HUES48 (cell line): ENCODE data around the gene CIRBP.
A peak's percentile ranks its signal among the peaks of the same experiment; 100 is the strongest.

Experiments
- H3K27ac ChIP-seq: one replicate; pipeline ENCODE4 v1.7.0; 2013; ENCODE audit warnings: low read depth, low read length, inconsistent platforms
- H3K27me3 ChIP-seq: 2 replicates; pipeline ENCODE4 v1.6.1; 2013; ENCODE audit warnings: mild to moderate bottlenecking, low read length; ENCODE audit not compliant: control insufficient read depth, insufficient read depth
- H3K36me3 ChIP-seq: 2 replicates; pipeline ENCODE4 v1.6.1; 2013; ENCODE audit warnings: low read length; ENCODE audit not compliant: control insufficient read depth, insufficient read depth
- H3K4me1 ChIP-seq: 2 replicates; pipeline ENCODE4 v1.6.1; 2013; ENCODE audit warnings: mild to moderate bottlenecking, low read length; ENCODE audit not compliant: control insufficient read depth, insufficient read depth
- H3K4me3 ChIP-seq: 2 replicates; pipeline ENCODE4 v1.5.1; 2013; ENCODE audit warnings: mild to moderate bottlenecking, low read depth, low read length
- H3K9ac ChIP-seq: 2 replicates; pipeline ENCODE4 v1.6.1; 2013; ENCODE audit warnings: mild to moderate bottlenecking, low read depth, low read length, moderate library complexity
- H3K9me3 ChIP-seq: 2 replicates; pipeline ENCODE4 v1.6.1; 2013; ENCODE audit warnings: low read length; ENCODE audit not compliant: control insufficient read depth, insufficient read depth

The CIRBP gene

DNA sequence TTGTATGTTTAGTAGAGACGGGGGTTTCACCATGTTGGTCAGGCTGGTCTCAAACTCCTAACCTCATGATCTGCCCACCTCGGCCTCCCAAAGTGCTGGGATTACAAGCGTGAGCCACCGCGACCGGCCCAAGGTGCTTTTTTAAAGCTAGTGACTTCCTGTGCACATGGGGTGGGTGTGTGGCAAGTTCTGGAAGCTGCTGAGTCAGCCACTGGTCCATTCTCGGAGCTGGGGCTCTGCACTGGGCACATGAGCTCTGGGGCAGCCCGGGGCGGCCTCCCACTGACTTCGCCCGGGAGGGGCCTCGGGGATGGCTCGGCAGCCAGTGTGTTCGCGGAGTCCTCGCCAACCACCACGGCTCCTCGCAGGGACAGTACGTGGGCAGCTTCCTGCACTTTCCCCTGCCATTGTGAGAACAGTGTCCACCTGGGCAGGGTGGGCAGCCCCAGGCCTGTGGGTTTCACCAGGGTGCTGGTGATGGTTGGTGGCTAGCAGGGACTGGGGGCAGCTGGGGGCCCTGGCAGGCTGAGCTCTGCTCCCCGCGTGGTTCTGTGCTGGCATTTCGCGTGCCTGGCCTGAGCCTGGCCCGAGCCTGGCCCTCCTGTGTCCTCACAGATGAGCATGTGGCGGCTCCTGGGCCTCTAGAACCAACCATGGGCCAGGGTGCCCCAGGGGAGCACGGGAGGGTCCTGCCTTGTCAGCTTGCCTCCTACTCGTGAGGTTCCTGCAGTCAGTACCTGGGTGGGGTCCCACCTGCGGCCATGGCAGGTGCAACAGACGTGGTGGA, 43.5 kb upstream of the CIRBP start:
- Histone ChIP-seq H3K27me3 (no peaks in the 10 kb centered on the region), H3K4me3 (no peak overlapping the region), H3K9ac (no peak overlapping the region), H3K36me3 (peaks cover 38% of the 10 kb centered on the region), H3K4me1 (no peaks in the 10 kb centered on the region), H3K9me3 (no peaks in the 10 kb centered on the region), H3K27ac (no peak overlapping the region)

DNA sequence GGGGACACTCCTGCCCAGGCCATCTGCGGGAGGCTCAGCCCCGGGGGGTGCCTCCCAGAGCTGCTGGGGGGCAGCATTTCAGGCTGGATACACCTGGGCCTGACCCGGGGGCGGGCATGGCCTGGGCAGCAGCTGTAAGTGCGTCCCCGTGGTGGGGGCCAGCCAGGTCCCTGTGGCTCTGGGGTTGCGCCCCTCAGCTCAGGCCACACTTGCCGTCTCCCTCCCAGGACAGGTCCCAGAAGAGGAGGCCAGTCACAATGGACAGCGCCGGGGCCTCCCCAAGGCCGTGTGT, 43.0 kb upstream of the CIRBP start:
- H3K9me3 ChIP-seq = no peaks in the 10 kb centered on the region
- no peak overlapping the region for H3K4me3 ChIP-seq
- peaks cover 33% of the 10 kb centered on the region; the same call in 1 of the 2 replicates for H3K36me3 ChIP-seq
- H3K27me3 ChIP-seq = no peaks in the 10 kb centered on the region
- H3K9ac ChIP-seq = no peak overlapping the region
- no peaks in the 10 kb centered on the region for H3K4me1 ChIP-seq
- H3K27ac ChIP-seq = no peak overlapping the region

DNA sequence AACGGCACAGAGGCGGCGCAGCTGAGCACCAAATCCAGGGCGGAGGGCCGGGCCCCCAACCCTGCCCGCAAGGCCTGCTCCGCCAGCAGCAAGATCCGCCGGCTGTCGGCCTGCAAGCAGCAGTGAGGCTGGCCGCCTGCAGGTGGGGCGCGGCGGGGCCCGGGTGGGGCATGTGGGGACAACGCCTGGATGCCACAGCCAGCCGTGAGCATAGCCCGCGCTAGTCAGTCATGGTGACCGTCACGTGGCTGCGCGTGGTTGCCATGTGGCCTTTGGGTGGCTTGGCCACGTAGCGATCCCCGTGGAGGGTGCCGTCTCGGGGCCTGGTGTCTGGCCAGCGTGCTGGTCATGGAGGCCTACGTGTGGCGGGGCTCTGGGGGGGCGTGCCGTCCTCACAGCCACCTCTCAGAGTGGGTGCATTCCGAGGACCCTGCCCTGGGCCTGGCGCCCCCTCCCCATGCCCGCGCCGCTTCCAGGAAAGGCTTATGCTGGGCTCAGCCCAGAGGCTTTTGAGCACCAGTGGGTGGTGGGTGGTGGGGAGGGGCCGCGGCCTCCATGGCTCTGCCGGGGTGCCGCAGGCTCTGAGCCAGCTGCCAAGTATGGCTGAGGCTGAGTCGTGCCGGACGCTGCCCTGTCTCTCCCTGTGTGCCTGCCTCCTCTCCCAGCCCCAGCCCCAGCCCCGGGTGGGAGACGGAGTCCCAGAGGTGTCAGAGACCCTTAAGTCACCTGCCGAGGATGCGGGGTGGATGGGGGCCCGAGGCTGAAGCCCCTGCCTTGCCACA, 42.4 kb upstream of the CIRBP start:
- Histone ChIP-seq H3K27me3 (no peaks in the 10 kb centered on the region), H3K27ac (no peak overlapping the region)

DNA sequence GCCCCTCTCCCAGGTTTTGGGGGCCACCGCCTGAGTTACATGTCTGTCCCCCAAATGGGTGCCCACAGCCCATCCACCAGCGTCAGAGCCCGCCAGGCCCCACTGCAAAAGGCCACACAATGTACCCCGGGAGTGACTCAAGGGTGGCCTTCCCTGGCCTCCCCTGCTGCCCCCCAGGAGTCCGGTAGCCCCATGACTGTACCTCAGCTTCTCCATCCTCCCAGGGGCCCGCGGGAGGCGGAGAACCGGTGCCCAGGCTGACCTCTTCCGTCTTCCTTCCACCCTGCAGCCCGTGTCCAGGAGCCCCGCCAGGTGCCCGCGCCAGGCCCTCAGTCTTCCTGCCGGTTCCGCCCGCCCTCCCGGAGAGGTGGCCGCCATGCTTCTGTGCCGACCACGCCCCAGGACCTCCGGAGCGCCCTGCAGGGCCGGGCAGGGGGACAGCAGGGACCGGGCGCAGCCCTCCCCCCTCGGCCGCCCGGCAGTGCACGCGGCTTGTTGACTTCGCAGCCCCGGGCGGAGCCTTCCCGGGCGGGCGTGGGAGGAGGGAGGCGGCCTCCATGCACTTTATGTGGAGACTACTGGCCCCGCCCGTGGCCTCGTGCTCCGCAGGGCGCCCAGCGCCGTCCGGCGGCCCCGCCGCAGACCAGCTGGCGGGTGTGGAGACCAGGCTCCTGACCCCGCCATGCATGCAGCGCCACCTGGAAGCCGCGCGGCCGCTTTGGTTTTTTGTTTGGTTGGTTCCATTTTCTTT, 41.7 kb upstream of the CIRBP start:
- no peaks in the 10 kb centered on the region for H3K9me3 ChIP-seq
- H3K27me3 ChIP-seq = no peaks in the 10 kb centered on the region
- no peak overlapping the region for H3K9ac ChIP-seq
- no peaks in the 10 kb centered on the region for H3K4me1 ChIP-seq
- H3K4me3 ChIP-seq = no peak overlapping the region
- no peak overlapping the region for H3K27ac ChIP-seq
- peaks cover 37% of the 10 kb centered on the region for H3K36me3 ChIP-seq

More for the DNA sequence above, 42.4 kb upstream of the CIRBP start:
- no peak overlapping the region for H3K9ac ChIP-seq
- no peaks in the 10 kb centered on the region for H3K4me1 ChIP-seq
- no peak overlapping the region for H3K4me3 ChIP-seq
- H3K9me3 ChIP-seq = no peaks in the 10 kb centered on the region
- H3K36me3 ChIP-seq = peaks cover 34% of the 10 kb centered on the region; the same call in 1 of the 2 replicates

DNA sequence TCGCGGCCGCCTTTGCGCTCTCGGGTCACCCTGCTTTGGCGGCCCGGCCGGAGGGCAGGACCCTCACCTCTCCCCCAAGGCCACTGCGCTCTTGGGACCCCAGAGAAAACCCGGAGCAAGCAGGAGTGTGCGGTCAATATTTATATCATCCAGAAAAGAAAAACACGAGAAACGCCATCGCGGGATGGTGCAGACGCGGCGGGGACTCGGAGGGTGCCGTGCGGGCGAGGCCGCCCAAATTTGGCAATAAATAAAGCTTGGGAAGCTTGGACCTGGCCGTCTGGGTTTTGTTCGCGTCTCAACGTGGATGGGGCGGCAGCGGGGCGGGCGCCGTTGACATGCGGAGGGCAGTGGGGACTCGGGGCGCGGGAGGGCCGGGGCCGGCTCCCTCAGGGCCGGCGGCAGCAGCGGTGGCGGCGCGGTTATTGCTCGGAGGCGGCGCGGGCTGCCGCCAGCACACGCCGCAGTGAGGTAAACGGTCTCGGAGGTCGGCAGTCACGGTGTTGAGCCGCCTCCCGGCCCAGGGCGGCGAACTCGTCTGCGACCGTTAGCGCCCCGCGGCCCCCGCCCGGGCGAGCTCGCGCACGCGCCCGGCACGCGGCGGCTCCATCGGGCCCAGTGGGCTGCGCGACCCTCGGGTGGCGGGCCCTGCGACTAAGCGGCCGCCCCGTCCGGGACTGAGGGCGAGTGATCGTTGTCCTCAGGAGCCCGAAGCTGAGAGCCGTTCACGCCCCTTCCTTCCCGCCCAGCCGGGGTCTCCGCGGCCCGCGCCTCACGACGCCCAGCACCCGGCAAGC, 40.8 kb upstream of the CIRBP start:
- Histone ChIP-seq H3K9ac (no peak overlapping the region), H3K36me3 (peaks cover 37% of the 10 kb centered on the region), H3K4me1 (no peaks in the 10 kb centered on the region), H3K4me3 (no peak overlapping the region), H3K27ac (no peak overlapping the region), H3K27me3 (no peaks in the 10 kb centered on the region), H3K9me3 (no peaks in the 10 kb centered on the region)

DNA sequence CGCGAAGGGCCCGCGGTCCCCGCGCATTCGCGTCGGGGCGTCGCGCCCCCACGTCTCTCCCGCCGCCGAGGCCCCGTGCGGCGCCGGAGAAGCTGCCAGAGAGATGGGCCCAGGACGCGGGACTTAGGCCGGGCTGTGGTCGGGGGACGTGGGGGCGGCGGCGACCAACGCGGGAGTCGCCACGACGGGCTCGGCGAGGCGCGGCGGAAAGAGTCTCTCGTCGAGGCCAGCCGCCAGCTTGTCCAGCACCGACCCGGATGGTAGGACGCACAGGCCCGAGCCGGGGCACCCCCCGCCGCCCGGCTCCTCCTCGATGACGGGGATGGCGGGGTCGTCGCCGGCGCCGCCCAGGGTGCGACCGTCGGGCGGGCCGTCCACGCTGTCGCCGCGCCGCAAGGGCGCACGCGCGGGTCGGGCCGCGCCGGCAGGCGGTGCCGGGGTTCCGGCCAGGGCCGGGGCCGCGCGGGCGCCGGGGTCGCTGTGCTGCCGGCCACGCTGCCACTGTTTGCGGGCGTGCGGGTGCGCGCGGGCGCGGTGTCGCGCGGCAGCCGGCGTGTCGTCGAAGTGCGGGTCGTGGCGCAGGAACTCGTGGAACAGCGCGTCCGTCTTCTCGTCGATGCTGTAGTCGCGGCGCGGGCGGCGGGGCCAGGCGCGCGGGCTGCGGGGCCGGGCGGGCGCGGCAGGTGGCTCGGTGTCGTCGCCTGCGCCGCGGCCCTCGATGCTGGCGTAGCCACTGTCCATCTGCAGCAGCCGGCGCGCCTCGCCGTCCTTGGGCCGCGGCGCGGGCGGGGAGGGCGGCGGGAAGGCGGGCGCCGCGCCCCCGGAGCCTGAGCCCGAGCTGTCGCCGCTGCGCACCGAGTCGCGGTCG, 39.8 kb upstream of the CIRBP start:
- H3K36me3 ChIP-seq = peaks cover 39% of the 10 kb centered on the region
- H3K4me1 ChIP-seq = no peaks in the 10 kb centered on the region
- H3K27ac ChIP-seq = no peak overlapping the region
- no peak overlapping the region for H3K9ac ChIP-seq
- no peaks in the 10 kb centered on the region for H3K9me3 ChIP-seq
- H3K27me3 ChIP-seq = no peaks in the 10 kb centered on the region
- H3K4me3 ChIP-seq = no peak overlapping the region

DNA sequence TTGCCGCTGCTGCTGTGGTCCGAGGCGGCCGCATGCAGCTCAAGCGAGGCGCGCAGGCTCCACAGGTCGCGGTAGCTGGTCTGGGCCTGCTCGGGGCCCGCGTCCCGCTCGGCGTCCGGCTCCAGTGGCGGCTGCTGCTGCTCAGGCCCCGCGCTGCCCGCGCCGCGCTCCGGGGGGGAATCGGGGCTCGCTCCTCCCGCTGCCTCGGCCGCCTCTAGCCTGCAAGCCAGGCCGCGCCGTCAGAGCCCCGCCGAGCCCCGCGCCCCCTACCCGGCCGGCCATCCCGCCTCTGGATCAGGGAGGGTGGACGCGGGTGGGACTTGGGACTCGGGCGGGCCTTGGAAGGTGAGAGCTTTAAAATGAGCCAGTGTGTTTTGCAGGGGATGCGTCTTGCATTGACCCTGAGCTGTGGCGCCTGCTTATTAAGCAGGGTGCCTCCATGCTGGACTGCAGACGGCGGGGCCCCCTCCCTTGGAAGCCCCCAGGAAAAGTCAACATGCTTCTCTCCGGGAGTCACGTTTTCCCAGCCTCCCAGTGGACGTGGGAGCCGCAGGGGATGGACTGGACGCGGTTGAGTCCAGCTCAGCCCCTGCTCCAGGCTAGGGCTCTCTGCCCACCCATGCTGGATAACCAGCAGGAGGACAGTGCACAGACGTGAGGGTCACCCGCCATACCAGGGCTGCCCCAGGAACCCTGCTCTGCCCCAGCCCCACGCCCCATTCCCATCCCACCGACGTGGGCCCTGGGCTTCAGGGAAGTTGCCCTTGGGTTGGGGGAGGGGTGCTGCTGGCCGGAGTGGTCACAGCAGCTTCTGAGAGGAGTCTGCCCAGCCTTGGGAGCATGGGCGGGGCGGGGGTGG, 39.0 kb upstream of the CIRBP start:
- Histone ChIP-seq H3K4me3 (no peak overlapping the region), H3K9me3 (no peaks in the 10 kb centered on the region), H3K27me3 (no peaks in the 10 kb centered on the region), H3K36me3 (peaks cover 47% of the 10 kb centered on the region), H3K27ac (peak overlapping the region; percentile 6), H3K4me1 (no peaks in the 10 kb centered on the region), H3K9ac (no peak overlapping the region)

DNA sequence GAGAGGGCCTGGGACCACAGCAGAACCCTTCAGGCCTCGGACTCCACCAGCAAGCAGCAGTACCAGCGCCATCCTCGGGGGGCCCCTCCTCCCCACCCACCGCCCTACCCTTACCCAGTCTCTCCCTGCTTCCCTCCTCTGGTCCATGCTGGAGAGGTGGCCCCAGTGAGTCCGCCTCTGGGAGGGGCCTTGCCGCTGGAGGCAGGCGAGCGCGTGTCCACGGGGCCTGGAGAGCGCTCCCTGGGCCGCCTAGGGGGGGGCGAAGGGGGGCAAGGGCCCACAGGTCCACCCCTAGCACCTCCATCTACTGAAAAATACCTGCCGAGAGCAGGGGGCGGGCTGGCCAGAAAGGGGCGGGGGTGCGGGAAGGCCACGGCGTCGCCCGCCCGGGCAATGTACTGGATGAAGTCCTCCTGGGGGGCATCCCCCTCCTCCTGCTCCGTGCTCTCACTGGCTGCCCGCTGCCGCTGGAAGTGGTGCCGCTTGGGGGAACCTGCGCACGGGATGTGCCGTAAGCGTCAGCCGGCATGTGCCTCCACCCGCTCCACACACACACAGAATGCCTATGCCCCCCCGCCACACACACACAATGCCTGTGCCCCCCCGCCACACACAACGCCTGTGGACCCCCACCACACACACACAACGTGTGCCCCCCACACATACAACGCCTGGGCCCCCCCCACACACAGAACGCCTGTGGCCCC, 38.2 kb upstream of the CIRBP start:
- no peak overlapping the region for H3K4me3 ChIP-seq
- H3K36me3 ChIP-seq = peaks cover 54% of the 10 kb centered on the region
- no peaks in the 10 kb centered on the region for H3K4me1 ChIP-seq
- H3K27me3 ChIP-seq = no peaks in the 10 kb centered on the region
- no peaks in the 10 kb centered on the region for H3K9me3 ChIP-seq
- H3K27ac ChIP-seq = peak overlapping the region; percentile 6
- H3K9ac ChIP-seq = no peak overlapping the region
